Activated naive CD4-positive, alpha-beta T cell treated with anti-CD3 and anti-CD28 coated beads, Interleukin-2, amount 10 ng/mL, durations not matched to agents 7 days and 5 days (primary cell): ENCODE results near the gene FRMD6.

Experiments used
- CTCF ChIA-PET: fragments of 350-600 bp; sonication (Branson Sonifier 250); formaldehyde crosslinking; loops from one replicate; lab custom pipeline; 2021; ENCODE audit warnings: antibody characterized with exemption; lab: Charles Lee
- DNase-seq: peaks from one replicate; pipeline ENCODE4 v3.0.0-alpha.2; 2020
- H3K27ac Mint-ChIP-seq: one replicate; pipeline ENCODE4 v1.8.0; 2021; ENCODE audit warnings: mild to moderate bottlenecking, moderate library complexity, mixed read lengths
- H3K27me3 Mint-ChIP-seq: one replicate; pipeline ENCODE4 v1.8.0; 2021; ENCODE audit warnings: mild to moderate bottlenecking, mixed read lengths
- H3K36me3 Mint-ChIP-seq: one replicate; pipeline ENCODE4 v1.8.0; 2021; ENCODE audit warnings: mixed read lengths
- H3K4me1 Mint-ChIP-seq: one replicate; pipeline ENCODE4 v1.8.0; 2021; ENCODE audit warnings: mixed read lengths
- H3K4me3 Mint-ChIP-seq: one replicate; pipeline ENCODE4 v1.8.0; 2021; ENCODE audit warnings: mild to moderate bottlenecking, moderate library complexity, mixed read lengths
- H3K9me3 Mint-ChIP-seq: one replicate; pipeline ENCODE4 v1.8.0; 2021; ENCODE audit warnings: mixed read lengths

Gene FRMD6

DNA sequence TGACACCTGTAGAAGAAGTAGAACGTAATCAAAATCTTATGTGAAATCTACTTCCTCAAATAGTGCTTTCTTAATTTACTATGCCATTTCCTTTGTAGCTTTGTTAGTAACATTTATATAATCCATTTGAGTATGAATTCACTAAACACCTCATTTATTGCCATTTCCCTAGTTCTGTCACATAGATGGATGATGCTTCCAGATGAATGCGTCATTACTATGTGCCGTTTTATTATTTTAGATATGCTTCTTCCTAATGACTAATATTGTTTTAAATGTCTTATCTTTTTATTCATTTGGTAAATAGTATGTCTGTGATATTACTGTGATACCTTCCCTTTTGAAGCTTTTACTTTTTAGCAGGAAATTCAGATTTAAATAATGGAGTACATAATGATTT, 14.4 kb downstream of the FRMD6 start:
- DNase-seq: no peak
- CTCF ChIA-PET: interaction anchor here (0.7 kb wide), 1 partner anchor 110 kb away, joined by 3 read pairs; no protein-coding TSS in a partner anchor
- H3K9me3 Mint-ChIP-seq: no peaks in the 10 kb centered on the region
- no peaks in the 10 kb centered on the region for H3K4me1 Mint-ChIP-seq
- no peak overlapping the region for H3K27ac Mint-ChIP-seq
- no peaks in the 10 kb centered on the region for H3K27me3 Mint-ChIP-seq
- H3K4me3 Mint-ChIP-seq: no peak overlapping the region
- H3K36me3 Mint-ChIP-seq: no peaks in the 10 kb centered on the region

DNA sequence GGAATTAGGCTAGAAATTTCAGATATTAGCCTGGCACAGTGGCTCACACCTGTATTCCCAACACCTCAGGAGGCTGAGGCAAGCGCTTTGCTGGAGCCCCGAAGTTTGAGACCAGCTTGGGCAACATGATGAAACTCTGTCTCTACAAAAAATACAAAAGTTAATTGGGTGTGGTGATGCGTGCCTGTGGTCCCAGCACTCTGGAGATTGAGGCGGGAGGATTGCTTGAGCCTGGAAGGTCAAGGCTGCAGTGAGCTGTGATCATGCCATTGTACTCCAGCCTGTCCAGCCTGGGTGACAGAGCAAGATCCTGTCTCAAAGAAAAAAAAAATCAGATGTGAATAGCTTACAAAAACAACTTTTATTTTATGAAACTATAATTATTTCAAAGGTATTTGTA, 15.1 kb downstream of the FRMD6 start:
- Mint-ChIP-seq H3K27ac (no peak overlapping the region), H3K9me3 (no peaks in the 10 kb centered on the region), H3K36me3 (no peaks in the 10 kb centered on the region), H3K4me3 (no peak overlapping the region), H3K4me1 (no peaks in the 10 kb centered on the region), H3K27me3 (no peaks in the 10 kb centered on the region)
- no peak for DNase-seq
- CTCF ChIA-PET: no interaction called here

DNA sequence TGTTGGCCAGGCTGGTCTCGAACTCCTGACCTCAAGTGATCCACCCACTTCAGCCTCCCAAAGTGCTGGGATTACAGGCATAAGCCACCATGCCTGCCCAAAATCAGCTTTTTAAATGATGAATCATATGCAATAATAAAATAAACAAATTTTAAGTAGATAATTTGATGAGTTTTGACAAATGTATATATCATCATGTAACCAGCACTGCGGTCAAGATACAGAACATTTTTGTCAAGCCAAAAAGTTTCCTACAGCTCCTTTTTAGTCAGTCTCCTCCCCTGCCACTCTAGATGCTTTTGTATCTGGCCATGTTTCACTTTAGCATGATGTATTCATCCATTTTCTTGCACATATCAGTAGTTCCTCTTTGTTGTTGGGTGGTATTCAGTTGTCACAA, 17.2 kb downstream of the FRMD6 start:
- CTCF ChIA-PET: no interaction called here
- H3K4me1 Mint-ChIP-seq: no peaks in the 10 kb centered on the region

DNA sequence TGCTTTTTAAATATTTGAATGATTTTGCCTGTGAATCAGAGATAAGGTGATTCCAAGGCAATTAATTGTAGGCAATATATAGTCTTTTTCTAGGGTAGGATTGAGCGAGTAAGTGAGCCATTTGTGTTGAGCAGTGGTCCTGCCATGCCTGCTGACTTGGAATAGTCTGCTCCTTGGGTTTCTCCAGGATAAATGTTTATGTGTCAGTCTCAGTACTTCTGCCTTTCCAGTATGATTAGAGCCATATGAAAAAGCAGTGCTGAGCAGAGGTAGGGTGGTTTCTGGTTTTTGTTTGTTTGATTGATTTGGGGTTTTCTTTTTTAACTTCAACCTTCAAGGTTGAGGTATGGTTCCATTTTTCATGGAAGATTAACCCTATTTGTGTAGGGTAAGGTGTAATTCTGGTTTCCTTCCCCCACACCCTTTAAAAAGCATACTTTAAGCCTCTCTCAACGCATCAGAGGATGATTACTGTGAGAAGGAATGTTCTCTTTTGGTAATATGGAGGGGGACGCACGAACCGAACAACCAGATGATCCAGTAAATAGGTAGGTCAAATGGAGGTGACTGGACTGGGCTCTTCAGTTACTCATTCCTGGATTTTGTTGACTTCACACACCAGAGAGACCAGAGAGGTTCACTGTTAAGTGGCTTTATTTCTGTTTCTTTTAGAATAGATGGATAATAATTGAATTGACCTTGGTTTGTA, 22.7 kb downstream of the FRMD6 start:
- peaks cover 9% of the 10 kb centered on the region for H3K27me3 Mint-ChIP-seq
- CTCF ChIA-PET: no interaction called here
- H3K4me3 Mint-ChIP-seq: no peak overlapping the region
- H3K36me3 Mint-ChIP-seq: no peaks in the 10 kb centered on the region
- H3K9me3 Mint-ChIP-seq: no peaks in the 10 kb centered on the region
- H3K4me1 Mint-ChIP-seq: peaks cover 6% of the 10 kb centered on the region
- DNase-seq: no peak
- H3K27ac Mint-ChIP-seq: no peak overlapping the region

More for the DNA sequence above, 17.2 kb downstream of the FRMD6 start:
- DNase-seq: no peak
- Mint-ChIP-seq H3K4me3 (no peak overlapping the region), H3K27ac (no peak overlapping the region), H3K27me3 (peaks cover 6% of the 10 kb centered on the region), H3K9me3 (no peaks in the 10 kb centered on the region), H3K36me3 (no peaks in the 10 kb centered on the region)

DNA sequence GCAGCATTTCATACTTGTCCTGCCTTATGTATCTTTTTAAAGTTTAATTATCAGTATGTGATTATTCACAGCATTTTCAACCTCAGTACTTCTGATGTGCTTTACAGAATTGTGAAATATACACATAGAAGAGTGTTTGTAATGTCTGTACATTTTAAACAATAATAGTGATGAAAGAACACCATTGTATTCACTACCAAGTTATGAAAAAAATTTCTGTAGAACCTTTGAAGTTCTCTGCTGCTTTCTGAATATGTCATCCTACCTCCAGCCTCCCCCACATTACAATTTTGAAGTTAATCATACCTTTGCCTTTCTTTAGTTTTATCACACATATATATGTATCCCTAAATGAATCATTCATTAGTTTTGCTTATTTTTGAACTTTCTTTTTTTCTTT, 24.8 kb downstream of the FRMD6 start:
- DNase-seq: no peak
- H3K27me3 Mint-ChIP-seq: peaks cover 9% of the 10 kb centered on the region
- CTCF ChIA-PET: no interaction called here
- no peak overlapping the region for H3K4me3 Mint-ChIP-seq
- H3K9me3 Mint-ChIP-seq: no peaks in the 10 kb centered on the region
- H3K27ac Mint-ChIP-seq: no peak overlapping the region
- H3K4me1 Mint-ChIP-seq: peaks cover 6% of the 10 kb centered on the region
- no peaks in the 10 kb centered on the region for H3K36me3 Mint-ChIP-seq

DNA sequence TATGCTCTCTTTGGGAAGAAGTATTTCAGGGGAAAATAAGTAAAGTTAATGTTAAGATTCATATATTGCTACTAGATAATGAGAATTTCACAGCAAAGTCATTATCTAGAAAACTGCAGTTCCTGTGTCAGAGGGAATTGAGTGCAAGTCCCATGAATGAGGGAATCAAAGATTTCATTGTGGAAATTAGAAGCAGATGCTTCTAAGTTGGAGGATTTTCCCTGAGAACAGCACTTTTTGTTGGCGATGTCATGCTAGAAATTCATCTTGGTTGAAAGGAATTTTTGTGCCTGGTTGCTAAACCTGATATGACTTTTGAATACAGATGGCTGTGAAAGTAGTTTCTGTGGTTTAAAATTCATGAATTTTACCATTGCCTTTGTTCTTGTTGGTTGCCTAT, 25.6 kb downstream of the FRMD6 start:
- H3K27ac Mint-ChIP-seq: no peak overlapping the region
- DNase-seq: no peak
- no peaks in the 10 kb centered on the region for H3K36me3 Mint-ChIP-seq
- no peak overlapping the region for H3K4me3 Mint-ChIP-seq
- peaks cover 6% of the 10 kb centered on the region for H3K4me1 Mint-ChIP-seq
- no peaks in the 10 kb centered on the region for H3K9me3 Mint-ChIP-seq
- CTCF ChIA-PET: no interaction called here
- peaks cover 9% of the 10 kb centered on the region for H3K27me3 Mint-ChIP-seq

DNA sequence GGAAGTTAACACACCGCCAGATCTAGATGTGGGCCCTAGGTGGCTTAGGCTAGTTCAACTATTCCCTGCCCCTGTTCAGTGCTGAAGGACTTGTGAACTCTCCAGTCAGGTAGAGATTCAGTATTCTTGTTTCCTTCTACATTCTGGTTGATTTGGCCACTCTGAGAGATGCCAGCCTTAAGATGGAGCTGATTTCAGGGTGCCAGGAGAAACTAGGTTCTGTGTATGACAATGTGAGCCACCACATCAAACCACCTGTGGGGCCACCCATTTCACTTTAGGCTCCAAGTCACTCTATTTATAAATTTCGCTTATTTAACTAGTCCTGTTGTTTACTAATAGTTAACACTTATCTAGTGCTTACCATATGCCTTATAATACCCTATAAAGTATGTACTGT, 26.0 kb downstream of the FRMD6 start:
- H3K27ac Mint-ChIP-seq: no peak overlapping the region
- no peak for DNase-seq
- no peaks in the 10 kb centered on the region for H3K36me3 Mint-ChIP-seq
- peaks cover 10% of the 10 kb centered on the region for H3K27me3 Mint-ChIP-seq
- no peaks in the 10 kb centered on the region for H3K9me3 Mint-ChIP-seq
- CTCF ChIA-PET: no interaction called here
- no peak overlapping the region for H3K4me3 Mint-ChIP-seq
- H3K4me1 Mint-ChIP-seq: peaks cover 6% of the 10 kb centered on the region

DNA sequence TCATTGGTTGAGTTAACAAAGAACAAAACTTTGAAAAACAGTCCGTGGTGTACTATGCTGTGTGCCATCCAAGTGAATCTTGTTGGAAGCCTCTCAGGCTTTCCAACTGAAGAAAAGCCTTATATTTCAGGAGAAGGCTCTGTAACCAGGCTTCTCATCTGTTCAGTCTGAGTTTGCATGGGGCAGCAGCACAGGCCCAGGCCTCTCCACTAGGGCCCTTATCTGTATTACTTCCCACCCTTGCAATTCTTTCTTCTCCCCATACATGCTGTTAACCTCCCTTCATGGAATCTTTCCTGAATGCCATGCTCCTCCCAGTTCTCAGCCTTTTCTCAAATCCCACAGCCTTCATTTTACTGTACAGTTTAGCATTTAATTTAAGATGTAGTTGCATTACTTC, 28.3 kb downstream of the FRMD6 start:
- H3K9me3 Mint-ChIP-seq: no peaks in the 10 kb centered on the region
- peaks cover 6% of the 10 kb centered on the region for H3K4me1 Mint-ChIP-seq
- no peaks in the 10 kb centered on the region for H3K36me3 Mint-ChIP-seq
- DNase-seq: no peak
- peaks cover 3% of the 10 kb centered on the region for H3K27me3 Mint-ChIP-seq
- no peak overlapping the region for H3K4me3 Mint-ChIP-seq
- no peak overlapping the region for H3K27ac Mint-ChIP-seq
- CTCF ChIA-PET: no interaction called here

DNA sequence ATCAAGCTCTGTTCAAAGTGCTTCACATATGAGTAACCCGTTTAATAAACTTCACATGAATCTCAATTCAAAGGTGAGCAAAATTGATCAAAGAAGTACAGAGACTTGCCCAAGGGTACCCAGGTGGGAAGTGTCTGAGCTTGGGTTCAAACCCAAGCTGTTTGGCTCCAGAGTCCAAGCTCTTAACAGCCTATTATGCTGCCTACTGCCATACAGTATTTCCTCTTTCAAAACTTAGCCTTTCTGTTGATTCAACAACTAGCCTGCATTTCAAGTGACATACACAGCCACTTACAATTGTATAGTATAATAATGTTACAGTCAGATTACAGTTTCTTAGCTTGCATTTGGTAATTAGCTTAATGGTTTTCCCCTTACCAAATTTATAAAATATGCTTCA, 29.7 kb downstream of the FRMD6 start:
- Mint-ChIP-seq H3K36me3 (no peaks in the 10 kb centered on the region), H3K27me3 (peaks cover 3% of the 10 kb centered on the region), H3K4me1 (peaks cover 6% of the 10 kb centered on the region), H3K27ac (no peak overlapping the region), H3K9me3 (no peaks in the 10 kb centered on the region), H3K4me3 (no peak overlapping the region)
- DNase-seq: no peak
- CTCF ChIA-PET: interaction anchor here (1.3 kb wide), 1 partner anchor 12 kb away, joined by 4 read pairs; no protein-coding TSS in a partner anchor

DNA sequence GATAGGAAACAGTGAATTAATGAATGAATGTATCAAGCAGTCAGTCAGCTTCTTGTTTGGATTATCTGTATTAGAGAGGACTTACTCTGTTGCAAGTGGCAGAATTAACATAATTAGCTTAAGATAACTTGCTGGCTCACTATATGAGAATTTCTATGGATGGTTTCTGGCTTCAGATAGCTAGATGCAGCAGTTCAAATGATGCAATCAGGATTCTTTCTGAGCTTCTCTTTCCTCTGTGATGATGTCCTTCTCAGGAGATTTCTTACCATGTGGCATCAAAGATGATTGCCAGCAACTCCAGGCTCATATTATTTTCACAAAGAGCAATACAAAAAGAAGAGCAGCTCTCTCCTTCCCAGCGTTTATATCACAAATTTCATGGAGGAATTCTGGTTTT, 30.7 kb downstream of the FRMD6 start:
- CTCF ChIA-PET: no interaction called here
- DNase-seq: no peak
- H3K4me3 Mint-ChIP-seq: no peak overlapping the region

DNA sequence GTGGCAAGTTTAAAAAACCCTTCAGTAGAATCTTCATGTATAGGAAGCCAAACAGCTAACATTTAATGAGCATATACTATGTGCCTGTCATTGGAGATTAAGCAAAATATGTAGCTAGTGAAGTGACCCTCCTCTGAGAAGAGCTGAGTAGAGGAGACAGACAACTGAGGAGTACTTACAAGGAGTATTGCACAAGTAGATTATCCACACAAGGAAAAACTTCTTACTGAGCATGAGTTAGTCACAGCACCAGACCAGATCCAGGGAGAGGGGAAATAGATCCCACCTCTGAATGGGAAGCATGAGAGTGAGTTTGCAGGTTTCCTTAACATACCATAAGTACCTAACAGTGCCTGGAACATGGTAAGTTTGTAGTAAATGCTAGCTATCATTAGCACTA, 33.0 kb downstream of the FRMD6 start:
- H3K36me3 Mint-ChIP-seq: no peaks in the 10 kb centered on the region
- H3K27ac Mint-ChIP-seq: no peak overlapping the region
- no peaks in the 10 kb centered on the region for H3K4me1 Mint-ChIP-seq
- peaks cover 3% of the 10 kb centered on the region for H3K27me3 Mint-ChIP-seq
- no peak overlapping the region for H3K4me3 Mint-ChIP-seq
- no peak for DNase-seq
- H3K9me3 Mint-ChIP-seq: no peaks in the 10 kb centered on the region
- CTCF ChIA-PET: no interaction called here

More for the DNA sequence above, 30.7 kb downstream of the FRMD6 start:
- Mint-ChIP-seq H3K9me3 (no peaks in the 10 kb centered on the region), H3K4me1 (peaks cover 6% of the 10 kb centered on the region), H3K36me3 (no peaks in the 10 kb centered on the region), H3K27me3 (peaks cover 3% of the 10 kb centered on the region), H3K27ac (no peak overlapping the region)

DNA sequence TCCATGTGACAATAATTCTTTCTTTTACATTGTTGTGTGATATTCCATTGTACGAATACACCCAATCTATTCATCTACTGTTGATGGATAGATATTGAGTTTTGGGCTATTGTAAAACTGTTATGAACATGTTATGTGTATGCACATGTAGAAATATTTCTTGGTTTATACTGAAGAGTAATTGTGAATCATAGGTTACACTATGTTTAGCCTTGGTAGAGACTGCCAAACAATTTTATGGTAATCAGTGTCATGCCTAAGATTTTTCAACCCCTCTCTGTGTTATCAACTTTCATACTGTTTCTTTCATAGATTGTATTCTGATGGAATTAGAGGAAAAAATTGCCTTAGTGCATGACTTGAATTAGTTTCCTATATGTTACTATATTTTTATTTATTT, 39.5 kb downstream of the FRMD6 start:
- Mint-ChIP-seq H3K9me3 (no peaks in the 10 kb centered on the region), H3K36me3 (no peaks in the 10 kb centered on the region), H3K27me3 (no peaks in the 10 kb centered on the region), H3K4me3 (no peak overlapping the region), H3K4me1 (no peaks in the 10 kb centered on the region), H3K27ac (no peak overlapping the region)
- no peak for DNase-seq
- CTCF ChIA-PET: no interaction called here

DNA sequence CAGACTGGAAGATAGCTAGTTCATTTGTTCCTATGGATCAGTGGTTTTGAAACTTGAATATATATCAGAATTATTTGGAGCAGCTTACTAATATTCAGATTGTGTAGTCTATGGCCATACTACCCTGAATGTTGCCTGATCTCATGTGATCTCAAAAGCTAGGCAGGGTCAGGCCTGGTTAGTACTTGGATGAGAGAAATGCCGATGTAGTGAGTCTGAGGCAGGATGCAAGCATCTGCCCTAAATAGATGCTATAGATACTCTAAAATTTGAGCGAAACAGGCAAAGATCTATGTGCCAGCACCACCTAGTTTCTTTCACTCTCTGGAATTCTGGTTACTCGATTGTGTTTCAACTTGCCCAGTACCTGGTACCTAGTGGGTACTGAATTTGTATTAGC, 40.9 kb downstream of the FRMD6 start:
- no peaks in the 10 kb centered on the region for H3K9me3 Mint-ChIP-seq
- H3K4me1 Mint-ChIP-seq: no peaks in the 10 kb centered on the region
- H3K4me3 Mint-ChIP-seq: no peak overlapping the region
- CTCF ChIA-PET: no interaction called here
- H3K36me3 Mint-ChIP-seq: no peaks in the 10 kb centered on the region
- no peak for DNase-seq
- H3K27me3 Mint-ChIP-seq: no peaks in the 10 kb centered on the region
- no peak overlapping the region for H3K27ac Mint-ChIP-seq

DNA sequence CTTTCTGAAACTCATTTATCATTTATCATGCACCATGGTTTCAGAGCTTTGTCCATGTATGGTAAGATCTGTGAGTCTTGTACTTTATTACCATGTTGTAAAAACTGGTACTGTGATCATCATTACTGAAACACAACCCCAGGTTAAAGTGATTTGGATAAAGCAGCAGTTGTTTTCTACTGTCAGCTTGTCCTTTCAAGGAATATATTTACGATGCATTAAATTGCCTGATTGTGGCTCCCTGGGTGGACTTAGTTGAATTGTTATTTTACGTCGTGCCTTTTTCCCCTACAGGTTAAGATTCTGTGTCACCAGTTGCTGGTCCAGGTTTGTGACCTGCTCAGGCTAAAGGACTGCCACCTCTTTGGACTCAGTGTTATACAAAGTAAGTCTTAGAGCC, 46.1 kb downstream of the FRMD6 start:
- no peak for DNase-seq
- Mint-ChIP-seq H3K27me3 (no peaks in the 10 kb centered on the region), H3K27ac (no peak overlapping the region), H3K4me1 (no peaks in the 10 kb centered on the region), H3K4me3 (no peak overlapping the region), H3K9me3 (no peaks in the 10 kb centered on the region), H3K36me3 (no peaks in the 10 kb centered on the region)
- CTCF ChIA-PET: no interaction called here

DNA sequence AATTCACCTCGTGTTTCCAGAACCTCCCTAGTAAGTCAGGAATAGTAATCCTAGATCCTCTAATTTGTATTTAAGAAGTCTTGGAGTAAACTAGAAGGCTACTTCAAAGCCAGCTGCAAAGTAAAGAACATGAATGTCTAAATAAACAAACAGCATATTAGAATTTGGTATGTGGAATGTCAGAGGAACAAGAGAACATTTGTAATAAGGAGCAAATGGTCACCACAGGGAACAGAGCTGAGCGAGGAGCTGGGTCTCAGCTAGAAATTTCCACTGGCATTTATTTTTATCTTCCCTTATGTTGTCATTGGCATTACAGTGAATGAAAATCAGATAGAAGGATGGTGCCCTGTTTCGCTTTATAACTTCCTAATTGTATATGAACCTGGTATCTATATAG, 50.2 kb downstream of the FRMD6 start:
- no peaks in the 10 kb centered on the region for H3K36me3 Mint-ChIP-seq

More for the DNA sequence above, 50.2 kb downstream of the FRMD6 start:
- CTCF ChIA-PET: no interaction called here
- H3K4me3 Mint-ChIP-seq: no peak overlapping the region
- no peaks in the 10 kb centered on the region for H3K27me3 Mint-ChIP-seq
- DNase-seq: no peak
- no peaks in the 10 kb centered on the region for H3K4me1 Mint-ChIP-seq
- no peak overlapping the region for H3K27ac Mint-ChIP-seq
- no peaks in the 10 kb centered on the region for H3K9me3 Mint-ChIP-seq
